HG03095 (cell line): ENCODE results near the gene STX1B.

Source experiments
- ATAC-seq: cut with Tn5 transposase; IDR thresholded peaks from one replicate; pipeline ENCODE4 v1.9.1; 2021; ENCODE audit warnings: moderate library complexity; ENCODE audit not compliant: unreplicated experiment

Gene STX1B

DNA sequence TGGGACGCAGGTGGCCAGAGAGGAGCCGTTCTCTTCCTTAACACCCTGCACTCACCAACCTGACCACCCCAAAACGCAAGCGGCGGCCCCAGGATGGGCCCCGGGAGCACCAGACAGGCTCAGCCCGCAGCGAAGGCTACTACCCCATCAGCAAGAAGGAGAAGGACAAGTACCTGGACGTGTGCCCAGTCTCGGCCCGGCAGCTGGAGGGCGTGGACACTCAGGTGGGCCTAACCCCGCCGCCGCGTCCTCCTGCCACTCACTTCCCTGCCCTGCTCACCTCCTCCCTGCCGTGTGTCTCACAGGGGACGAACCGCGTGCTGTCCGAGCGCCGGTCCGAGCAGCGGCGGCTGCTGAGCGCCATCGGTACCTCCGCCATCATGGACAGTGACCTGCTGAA lies 30.0 kb downstream of the STX1B start:
- ATAC-seq, result no peak

DNA sequence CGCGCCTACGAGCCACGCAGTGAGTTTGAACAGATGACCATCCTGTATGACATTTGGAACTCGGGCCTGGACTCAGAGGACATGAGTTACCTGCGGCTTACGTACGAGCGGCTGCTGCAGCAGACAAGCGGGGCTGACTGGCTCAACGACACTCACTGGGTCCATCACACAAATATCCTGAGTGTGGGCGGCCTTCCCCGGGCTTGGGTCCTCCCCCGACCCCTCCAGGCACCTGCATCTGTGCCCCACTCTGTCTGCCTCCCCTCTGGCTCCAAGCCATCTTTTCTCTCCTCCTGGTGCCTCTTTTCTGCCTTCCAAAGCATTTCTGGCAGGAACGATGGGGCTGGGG lies 30.4 kb downstream of the STX1B start:
- no peak for ATAC-seq

DNA sequence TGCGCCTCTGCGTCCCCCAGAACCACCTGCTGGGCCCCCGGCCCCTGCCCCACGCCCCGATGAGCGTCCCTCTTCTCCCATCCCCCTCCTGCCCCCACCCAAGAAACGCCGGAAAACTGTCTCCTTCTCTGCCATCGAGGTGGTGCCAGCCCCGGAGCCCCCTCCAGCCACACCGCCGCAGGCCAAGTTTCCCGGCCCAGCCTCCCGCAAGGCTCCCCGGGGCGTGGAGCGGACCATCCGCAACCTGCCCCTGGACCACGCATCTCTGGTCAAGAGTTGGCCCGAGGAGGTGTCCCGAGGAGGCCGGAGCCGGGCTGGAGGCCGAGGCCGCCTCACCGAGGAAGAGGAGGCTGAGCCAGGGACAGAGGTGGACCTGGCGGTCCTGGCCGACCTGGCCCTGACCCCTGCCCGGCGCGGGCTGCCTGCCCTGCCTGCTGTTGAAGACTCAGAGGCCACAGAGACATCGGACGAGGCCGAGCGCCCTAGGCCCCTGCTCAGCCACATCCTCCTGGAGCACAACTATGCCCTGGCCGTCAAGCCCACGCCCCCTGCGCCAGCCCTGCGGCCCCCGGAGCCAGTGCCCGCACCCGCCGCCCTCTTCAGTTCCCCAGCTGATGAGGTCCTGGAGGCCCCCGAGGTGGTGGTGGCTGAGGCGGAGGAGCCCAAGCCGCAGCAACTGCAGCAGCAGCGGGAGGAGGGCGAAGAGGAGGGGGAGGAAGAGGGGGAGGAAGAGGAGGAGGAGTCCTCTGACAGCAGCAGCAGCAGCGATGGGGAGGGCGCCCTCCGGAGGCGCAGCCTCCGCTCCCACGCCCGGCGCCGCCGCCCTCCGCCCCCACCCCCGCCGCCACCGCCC lies 31.0 kb downstream of the STX1B start:
- ATAC-seq, result no peak

DNA sequence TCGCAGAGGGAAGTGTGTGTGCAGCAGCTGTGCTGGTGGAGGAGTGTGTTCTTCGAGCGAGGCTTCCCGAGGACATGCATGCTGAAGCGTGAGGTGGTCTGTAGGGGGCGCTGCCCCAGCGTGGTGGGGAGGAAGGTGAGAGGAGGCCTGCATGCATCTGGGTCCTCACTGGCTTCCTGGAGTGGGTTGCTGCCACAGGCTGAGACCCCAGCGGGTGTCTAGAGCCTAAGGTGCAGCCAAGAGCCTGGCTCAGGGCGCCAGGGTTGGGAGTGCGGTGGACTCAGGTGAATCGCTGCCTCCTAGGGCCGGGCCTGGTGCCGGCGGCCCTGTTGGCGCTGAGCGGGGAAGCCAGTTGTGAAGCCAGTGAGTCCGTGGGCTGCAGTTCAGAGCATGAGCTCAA lies 32.9 kb downstream of the STX1B start:
- ATAC-seq, result no peak

DNA sequence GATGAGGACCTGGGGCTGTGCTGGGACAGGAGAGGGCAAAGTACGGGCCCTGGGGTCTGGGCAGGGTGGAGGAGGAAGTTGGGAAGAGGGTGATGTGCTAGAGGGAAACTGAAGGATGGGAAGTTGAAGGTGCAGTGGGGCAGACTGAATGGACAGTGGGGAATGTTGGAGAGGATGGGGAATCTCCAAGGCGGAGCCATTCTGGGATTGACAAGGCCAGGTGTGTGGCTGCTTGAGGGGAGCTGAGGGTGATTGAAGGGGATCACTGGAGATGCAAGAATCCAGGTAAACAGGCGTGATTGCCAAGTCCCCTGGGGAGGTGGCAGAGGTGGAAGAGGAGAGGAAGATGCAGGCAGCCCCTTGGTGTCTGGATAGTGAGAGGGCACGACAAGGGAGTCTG lies 34.0 kb downstream of the STX1B start:
- no peak for ATAC-seq

DNA sequence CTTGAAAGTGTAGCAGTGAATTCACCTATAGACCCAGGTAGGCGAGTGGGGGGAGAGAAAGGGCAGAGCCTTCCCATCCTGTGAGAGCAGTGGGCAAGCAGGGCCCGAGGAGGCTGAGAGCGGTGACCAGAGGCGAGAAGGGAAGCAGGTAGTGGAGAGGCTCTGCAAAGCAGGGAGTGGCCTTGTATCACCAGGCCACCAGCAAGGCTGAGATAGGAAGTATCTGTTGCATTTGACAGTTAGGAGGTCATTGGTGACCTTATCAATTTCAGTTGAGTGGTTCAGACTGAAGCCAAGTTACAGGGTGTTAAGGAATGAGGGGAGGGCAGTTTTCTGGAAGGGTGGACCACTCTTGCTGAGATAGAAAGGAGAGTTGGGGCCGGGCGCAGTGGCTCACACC lies 36.1 kb downstream of the STX1B start:
- no peak for ATAC-seq

DNA sequence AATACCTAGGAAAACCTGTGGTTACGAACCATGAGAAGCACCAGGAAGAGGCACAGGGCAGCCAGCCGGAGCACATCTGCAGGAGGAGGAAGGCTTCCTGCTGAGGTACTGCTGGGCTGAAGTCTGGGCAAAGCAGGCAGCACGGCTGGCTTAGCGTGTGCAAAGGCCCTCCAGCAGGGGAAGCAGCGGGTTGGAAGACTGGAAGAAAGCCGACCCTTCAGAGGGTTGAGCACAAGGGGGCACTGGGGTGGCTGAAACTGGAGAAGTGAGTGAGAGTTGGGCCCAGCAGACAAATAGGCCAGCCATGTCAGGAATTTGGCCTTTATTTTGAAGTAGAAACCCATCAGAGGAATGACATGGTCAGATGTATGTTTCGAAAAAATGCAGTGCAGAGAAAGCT lies 37.6 kb downstream of the STX1B start:
- no peak for ATAC-seq

DNA sequence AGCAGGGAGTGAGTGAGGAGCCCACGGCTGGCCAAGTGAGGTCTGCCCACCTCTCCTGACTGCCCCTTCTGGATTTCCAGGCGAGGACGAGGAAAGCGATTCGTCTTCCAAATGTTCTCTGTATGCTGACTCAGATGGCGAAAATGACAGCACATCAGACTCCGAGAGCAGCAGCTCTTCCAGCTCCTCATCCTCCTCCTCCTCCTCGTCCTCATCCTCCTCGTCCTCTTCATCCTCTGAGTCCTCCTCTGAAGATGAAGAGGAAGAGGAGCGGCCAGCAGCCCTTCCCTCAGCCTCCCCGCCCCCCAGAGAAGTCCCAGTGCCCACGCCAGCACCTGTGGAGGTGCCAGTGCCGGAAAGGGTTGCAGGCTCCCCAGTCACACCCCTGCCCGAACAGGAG lies 39.1 kb downstream of the STX1B start:
- ATAC-seq, result no peak

DNA sequence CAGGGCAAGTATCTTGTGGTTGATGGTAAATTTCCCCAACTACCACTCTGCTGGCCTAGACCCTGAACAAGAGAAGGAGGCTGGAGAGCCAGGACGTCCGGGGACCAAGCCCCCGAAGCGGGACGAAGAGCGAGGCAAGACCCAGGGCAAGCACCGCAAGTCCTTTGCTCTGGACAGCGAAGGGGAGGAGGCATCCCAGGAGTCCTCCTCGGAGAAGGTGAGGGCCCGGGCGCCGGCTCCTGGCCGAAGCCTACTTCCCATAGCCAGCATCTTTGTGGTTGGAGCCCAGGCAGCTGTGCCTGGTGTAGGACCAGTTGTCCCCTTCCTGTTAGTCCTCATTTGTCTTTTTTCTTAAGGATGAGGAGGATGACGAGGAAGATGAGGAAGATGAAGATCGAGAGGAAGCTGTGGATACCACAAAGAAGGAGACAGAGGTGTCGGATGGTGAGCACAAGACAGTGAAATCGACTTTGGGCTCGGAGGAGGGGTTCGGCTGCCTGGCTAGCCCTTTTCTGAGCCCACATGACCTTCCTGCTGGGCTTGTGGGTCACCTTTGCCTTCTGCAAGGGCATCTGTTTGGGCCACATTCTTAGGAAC lies 41.1 kb downstream of the STX1B start:
- no peak for ATAC-seq

DNA sequence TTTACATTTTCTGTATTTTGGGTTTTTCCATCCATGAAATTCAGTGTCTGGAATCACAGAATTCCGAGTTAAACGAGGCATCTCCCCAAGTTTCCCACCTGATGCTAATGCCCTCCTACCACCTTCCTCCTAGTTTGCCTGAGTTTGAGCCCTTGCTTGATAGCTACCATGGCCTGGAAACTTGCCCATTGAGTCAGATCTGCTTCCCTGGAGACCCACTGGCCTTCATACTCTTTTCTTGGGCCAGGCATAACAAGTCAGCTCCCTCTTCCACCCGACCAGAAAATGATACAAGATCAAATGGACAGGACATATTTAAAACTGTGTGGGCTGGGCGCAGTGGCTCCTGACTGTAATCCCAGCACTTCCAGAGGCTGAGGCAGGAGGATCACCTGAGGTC lies 42.6 kb downstream of the STX1B start:
- ATAC-seq, result no peak

DNA sequence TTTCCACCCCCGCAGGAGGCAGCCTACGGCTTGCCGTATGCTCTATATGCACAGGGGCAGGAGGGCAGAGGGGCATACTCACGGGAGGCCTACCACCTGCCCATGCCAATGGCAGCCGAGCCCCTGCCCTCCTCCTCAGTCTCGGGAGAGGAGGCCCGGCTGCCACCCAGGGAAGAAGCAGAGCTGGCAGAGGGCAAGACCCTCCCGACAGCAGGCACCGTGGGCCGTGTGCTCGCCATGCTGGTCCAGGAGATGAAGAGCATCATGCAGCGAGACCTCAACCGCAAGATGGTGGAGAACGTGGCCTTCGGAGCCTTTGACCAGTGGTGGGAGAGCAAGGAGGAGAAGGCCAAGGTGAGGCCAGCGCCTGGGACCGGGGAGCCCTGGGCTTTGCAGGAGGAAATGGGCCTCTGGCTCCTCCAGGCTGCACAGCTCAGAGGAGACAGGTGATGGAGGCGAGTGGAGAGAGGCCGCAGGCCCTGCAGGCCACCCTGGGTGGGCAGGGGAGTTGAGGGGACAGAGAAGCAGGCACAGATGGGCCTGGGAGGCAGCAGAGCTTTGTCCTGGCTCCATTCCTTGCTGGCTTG lies 44.3 kb downstream of the STX1B start:
- no peak for ATAC-seq

DNA sequence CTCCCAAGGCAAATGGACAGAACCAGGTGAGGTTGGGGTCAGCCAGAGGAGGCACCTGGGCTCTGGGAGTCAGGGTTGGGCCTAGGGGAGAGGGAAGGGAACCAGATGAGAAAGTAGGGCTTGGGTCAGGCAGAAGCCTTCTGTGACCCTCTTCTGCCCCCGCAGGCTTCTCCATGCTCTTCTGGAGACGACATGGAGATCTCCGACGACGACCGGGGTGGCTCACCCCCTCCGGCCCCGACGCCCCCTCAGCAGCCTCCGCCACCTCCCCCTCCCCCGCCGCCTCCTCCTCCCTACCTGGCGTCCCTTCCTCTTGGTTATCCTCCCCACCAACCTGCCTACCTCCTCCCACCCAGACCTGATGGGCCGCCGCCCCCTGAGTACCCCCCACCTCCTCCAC lies 45.0 kb downstream of the STX1B start:
- ATAC-seq, result no peak

DNA sequence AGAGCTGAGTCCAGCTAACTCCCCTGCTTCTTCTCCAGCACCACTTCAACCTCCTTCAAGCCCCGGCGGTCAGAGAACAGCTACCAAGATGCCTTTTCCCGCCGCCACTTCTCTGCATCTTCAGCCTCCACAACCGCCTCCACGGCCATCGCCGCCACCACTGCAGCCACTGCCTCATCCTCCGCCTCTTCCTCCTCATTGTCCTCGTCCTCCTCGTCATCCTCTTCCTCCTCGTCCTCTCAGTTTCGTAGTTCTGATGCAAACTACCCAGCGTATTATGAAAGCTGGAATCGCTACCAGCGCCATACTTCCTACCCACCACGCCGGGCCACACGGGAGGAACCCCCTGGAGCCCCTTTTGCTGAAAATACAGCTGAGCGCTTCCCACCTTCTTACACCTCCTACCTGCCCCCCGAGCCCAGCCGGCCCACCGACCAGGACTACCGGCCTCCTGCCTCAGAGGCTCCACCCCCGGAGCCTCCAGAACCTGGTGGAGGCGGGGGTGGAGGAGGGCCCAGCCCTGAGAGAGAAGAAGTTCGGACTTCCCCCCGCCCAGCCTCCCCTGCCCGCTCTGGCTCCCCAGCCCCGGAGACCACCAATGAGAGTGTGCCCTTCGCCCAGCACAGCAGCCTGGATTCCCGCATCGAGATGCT lies 45.7 kb downstream of the STX1B start:
- ATAC-seq, result no peak

DNA sequence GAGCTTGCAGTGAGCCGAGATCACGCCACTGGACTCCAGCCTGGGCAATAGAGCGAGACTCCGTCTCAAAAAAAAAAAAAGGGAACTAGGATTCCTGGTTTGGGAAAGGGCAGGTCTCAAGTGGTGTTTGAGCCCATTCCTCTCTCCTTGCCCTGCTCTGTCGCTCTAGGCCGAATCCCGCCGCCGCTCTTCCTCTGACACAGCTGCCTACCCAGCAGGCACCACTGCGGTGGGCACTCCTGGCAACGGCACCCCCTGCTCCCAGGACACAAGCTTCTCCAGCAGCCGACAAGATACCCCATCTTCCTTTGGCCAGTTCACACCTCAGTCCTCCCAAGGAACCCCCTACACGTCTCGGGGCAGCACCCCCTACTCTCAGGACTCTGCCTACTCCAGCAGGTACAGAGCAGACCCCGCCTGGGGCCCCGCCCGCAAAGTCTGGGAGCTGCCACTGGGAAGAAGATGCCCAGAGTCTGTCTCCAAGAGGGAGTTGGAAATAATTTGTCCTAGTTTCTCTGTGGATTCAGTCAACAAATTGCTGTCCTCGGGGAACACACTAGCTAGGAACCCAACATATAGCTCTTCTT lies 46.4 kb downstream of the STX1B start:
- ATAC-seq, result no peak

DNA sequence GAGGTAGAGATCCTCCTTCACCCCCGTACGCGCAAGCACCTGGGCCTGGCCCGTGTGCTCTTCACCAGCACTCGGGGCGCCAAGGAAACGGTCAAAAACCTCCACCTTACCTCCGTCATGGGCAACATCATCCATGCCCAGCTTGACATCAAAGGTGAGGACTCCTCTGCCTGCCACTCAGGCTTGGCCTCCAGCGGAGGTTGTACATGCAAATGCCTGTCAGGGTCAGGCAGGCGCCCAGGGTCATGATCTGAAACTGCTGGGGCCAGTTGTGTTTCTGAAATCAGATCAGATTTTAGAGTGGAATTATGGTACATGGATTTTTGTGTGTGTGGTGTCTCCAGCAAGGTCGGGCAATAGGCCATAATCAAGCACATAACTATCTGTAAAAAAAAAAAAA lies 49.1 kb downstream of the STX1B start:
- ATAC-seq, result no peak

DNA sequence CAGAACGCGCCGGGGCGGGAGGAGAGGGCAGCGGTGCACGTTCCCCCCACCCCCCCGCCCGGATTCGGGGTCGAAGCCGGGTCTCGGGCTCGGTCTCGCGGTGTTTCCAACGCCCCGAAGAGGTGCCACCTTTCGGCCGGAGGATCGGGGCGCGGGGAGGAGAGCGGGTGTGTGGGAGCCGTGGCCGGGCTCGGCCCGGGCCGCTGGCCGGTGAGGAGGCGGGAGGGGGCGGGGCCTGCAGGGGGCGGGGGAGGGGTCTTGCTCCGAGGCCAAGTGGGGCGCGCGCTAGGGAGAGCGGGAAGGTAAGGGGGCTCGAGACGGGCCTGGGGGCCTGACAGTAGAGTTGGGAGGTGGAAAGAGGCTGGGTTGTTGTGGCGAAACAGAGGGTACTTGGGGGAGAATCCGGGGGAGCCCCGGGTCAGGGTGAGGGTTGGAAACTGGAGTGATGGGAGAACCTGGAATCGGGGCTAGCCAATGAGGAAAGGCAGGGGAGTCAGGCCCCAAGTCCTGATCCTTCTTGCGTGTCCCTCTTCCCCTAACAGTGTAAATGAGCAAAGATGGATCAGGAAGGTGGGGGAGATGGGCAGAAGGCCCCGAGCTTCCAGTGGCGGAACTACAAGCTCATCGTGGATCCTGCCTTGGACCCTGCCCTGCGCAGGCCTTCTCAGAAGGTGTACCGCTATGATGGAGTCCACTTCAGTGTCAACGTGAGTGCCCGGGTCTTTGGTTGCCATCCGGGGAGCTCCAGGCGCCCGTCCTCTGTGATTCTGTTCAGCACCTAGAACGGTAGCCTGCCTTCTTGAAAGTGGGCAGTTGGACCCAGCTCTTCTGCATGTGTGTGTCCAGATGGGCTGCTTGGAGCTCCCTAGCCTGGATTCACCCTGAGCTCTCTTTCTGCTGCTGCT lies 52.0 kb downstream of the STX1B start:
- no peak for ATAC-seq

DNA sequence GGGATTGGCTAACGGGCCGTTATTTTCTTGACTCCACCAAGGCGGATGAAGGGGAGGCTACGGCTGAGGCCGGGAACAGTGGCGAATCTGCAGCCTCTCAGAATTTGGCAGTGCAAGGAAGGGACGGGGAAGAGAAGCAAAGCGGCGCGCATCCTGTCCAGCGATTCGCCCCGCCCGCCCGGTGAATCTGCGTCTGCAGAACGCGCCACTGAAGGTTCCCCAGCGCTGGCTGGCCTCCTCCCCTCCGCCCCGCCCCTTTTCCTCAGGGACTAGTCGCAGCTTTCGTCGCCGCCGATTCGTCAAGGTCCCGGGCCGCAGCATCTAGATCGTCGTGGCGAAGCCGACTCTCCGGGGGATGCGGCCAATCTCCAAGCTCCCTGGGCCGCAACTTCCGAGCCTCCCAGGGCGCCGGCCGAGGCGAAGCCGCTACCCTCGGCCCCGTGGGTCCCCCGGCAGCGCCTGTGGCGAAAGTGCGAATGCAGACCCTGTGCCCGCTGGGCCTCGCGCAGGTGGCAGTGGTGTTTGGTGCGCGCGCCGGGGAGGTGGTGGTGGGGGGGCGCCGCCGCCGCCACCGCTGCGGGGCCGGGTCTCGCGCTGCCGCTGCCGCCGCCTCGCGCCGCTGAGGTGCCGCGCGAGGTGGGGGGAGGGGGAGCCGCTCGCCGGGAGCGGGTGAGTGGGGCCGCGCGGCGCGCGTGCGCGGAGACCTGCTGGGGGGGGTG lies 52.8 kb downstream of the STX1B start, which contains the start of gene SETD1A:
Gene SETD1A, plus strand, starts transcription at position 299 of the 719 bp plus-strand sequence. CDS start 978 bp downstream, outside the sequence.
- ATAC-seq, result peak; percentile 68

DNA sequence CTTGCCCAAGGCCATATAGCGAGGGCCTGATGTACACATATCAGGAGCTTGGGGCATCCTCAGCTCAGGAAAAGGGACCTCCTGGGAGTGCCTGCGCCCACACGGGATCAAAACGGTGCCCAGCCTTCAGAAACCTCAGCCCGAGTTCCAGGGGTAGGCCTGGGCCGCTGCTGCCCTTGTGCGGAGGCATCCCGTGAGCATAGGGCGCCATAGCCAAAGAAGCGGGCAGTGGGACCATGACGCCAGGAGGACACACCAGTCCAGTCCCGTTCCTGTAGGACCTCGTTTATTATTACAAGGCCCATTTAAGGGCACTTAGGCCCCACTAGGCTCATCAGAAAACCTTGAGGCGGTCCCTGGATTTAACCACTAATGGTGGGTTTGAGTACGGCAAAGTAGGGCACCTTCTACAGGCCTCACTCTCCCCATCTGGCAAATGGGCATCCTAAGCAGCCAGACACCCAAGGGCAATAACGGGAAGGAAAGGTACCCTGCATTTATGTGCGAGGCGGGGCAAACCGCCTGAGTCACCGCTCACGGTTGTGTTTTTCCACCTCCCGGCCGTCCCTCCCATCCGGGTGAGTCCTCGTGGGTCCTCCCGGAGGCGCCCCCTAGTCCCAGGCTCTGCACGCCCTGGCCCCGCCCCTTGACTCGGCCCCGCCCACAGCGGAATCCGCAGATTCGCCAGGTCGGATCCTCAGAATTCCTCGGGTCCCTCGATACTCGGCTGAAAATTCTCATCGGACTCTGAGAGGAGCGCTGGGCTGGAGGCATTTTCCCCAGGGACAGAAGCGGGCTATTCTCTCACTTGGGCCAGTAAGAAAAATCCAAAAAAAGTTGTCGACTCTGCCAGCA lies 53.6 kb downstream of the STX1B start:
- no peak for ATAC-seq

DNA sequence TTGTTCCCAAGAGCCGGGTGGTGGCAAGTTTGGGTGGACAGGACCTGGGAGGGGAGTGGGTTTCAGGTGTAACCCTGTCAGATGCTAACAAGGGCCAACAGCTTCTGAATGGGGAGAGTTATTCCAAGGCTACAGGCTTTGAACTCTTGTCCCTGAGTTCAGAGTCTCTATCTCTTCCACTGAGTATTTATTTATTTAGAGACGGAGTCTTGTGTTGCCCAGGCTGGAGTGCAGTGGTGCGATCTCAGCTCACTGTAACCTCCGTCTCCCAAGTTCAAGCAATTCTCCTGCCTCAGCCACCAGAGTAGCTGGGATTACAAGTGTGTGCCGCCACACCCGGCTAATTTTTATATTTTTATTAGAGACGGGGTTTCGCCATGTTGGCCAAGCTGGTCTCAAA lies 55.4 kb downstream of the STX1B start:
- ATAC-seq, result no peak
